Measurements from ENCODE around the gene YAE1.

DNA sequence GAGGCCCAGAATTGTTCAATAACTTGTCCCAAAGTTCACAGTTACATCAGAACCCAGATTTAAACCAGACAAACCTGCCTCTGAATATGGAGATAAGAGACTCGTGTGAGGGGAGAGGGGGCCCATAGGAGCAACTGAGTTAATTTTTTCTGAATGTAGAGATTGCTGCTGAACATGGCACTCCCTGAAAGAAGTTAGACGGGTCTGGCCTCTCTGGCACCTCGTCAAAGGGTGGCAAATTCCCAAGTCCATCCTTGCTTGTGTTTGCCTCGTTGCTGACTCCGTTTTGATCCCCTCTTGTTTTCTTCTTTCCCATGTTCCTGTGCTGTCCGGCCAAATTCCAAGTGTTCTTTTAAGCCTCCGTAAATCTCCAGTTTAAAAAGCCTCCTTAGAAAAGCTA is 35.2 kb upstream of the YAE1 start:
- TF ChIP-seq CAMTA2 (CRISPR knock-in tag; IDR thresholded peaks at IDR 0.05; ENCODE audit: borderline replicate concordance) (no peak), POLR2A (IDR thresholded peaks at IDR 0.05; ENCODE audit: insufficient read depth in 1 of 2, low read depth in 2 of 2, low read length in 2 of 2) (no peak), NAIF1 (CRISPR knock-in tag; IDR thresholded peaks at IDR 0.05; ENCODE audit: borderline replicate concordance) (no peak), ZNF547 (CRISPR knock-in tag; IDR thresholded peaks at IDR 0.05) (no peak), PRPF4 (IDR thresholded peaks at IDR 0.05; ENCODE audit: low read depth, low read length, poor library complexity, severe bottlenecking) (no peak), SOX6 (IDR thresholded peaks at IDR 0.05) (no peak), SOX6 (CRISPR knock-in tag; IDR thresholded peaks at IDR 0.05) (no peak), ARHGAP35 (CRISPR knock-in tag; IDR thresholded peaks at IDR 0.05; ENCODE audit: borderline replicate concordance) (no peak), EHMT2 (IDR thresholded peaks at IDR 0.05; ENCODE audit: borderline replicate concordance, low read depth, low read length) (no peak), GABPA (IDR thresholded peaks at IDR 0.05; ENCODE audit: low read depth, low read length) (no peak), GABPA (CRISPR knock-in tag; IDR thresholded peaks at IDR 0.05; ENCODE audit: low read depth) (no peak)
- TF ChIP-seq, protein P1, sequence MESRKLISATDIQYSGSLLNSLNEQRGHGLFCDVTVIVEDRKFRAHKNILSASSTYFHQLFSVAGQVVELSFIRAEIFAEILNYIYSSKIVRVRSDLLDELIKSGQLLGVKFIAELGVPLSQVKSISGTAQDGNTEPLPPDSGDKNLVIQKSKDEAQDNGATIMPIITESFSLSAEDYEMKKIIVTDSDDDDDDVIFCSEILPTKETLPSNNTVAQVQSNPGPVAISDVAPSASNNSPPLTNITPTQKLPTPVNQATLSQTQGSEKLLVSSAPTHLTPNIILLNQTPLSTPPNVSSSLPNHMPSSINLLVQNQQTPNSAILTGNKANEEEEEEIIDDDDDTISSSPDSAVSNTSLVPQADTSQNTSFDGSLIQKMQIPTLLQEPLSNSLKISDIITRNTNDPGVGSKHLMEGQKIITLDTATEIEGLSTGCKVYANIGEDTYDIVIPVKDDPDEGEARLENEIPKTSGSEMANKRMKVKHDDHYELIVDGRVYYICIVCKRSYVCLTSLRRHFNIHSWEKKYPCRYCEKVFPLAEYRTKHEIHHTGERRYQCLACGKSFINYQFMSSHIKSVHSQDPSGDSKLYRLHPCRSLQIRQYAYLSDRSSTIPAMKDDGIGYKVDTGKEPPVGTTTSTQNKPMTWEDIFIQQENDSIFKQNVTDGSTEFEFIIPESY (CRISPR knock-in tag; IDR thresholded peaks at IDR 0.05): no peak
- TF ChIP-seq, protein P2, sequence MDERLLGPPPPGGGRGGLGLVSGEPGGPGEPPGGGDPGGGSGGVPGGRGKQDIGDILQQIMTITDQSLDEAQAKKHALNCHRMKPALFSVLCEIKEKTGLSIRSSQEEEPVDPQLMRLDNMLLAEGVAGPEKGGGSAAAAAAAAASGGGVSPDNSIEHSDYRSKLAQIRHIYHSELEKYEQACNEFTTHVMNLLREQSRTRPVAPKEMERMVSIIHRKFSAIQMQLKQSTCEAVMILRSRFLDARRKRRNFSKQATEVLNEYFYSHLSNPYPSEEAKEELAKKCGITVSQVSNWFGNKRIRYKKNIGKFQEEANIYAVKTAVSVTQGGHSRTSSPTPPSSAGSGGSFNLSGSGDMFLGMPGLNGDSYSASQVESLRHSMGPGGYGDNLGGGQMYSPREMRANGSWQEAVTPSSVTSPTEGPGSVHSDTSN (CRISPR knock-in tag; IDR thresholded peaks at IDR 0.05): no peak
- TF ChIP-seq, protein P3, sequence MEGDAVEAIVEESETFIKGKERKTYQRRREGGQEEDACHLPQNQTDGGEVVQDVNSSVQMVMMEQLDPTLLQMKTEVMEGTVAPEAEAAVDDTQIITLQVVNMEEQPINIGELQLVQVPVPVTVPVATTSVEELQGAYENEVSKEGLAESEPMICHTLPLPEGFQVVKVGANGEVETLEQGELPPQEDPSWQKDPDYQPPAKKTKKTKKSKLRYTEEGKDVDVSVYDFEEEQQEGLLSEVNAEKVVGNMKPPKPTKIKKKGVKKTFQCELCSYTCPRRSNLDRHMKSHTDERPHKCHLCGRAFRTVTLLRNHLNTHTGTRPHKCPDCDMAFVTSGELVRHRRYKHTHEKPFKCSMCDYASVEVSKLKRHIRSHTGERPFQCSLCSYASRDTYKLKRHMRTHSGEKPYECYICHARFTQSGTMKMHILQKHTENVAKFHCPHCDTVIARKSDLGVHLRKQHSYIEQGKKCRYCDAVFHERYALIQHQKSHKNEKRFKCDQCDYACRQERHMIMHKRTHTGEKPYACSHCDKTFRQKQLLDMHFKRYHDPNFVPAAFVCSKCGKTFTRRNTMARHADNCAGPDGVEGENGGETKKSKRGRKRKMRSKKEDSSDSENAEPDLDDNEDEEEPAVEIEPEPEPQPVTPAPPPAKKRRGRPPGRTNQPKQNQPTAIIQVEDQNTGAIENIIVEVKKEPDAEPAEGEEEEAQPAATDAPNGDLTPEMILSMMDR (CRISPR knock-in tag; IDR thresholded peaks at IDR 0.05): no peak
- TF ChIP-seq, protein P4, sequence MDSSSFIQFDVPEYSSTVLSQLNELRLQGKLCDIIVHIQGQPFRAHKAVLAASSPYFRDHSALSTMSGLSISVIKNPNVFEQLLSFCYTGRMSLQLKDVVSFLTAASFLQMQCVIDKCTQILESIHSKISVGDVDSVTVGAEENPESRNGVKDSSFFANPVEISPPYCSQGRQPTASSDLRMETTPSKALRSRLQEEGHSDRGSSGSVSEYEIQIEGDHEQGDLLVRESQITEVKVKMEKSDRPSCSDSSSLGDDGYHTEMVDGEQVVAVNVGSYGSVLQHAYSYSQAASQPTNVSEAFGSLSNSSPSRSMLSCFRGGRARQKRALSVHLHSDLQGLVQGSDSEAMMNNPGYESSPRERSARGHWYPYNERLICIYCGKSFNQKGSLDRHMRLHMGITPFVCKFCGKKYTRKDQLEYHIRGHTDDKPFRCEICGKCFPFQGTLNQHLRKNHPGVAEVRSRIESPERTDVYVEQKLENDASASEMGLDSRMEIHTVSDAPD (CRISPR knock-in tag; IDR thresholded peaks at IDR 0.05): no peak

All from HepG2 (cell line).